ENCODE measurements around the gene BCR.

DNA sequence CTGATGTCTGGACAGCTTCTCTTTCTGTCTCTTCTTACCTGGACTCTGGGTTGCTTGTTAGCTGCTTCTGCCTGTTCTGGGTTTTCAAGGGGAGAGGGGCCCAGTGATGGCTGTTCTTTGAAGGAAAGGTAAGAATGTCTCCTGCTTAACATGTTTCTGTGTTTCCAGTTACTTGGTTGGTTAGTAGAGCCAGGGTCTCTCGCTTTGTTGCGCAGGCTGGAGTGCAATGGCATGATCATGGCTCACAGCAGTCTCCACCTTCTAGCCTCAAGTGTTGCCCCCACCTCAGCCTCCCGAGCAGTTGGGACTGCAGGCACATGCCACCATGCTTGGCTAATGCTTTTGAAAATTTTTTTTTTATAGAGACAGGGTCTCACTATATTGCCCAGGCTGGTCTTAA, 126.6 kb downstream of the BCR start:
- no peak for TF ChIP-seq CTCF (IDR thresholded peaks at IDR 0.05; ENCODE audit: insufficient read depth, low read length)
- TF ChIP-seq POLR2AphosphoS5 (IDR thresholded peaks at IDR 0.05; ENCODE audit: low read depth), result no peak
- TF ChIP-seq GABPA (IDR thresholded peaks at IDR 0.05; ENCODE audit: low read depth), result no peak
- TF ChIP-seq REST (IDR thresholded peaks at IDR 0.05; ENCODE audit: insufficient replicate concordance, low read depth), result no peak
- no peak for TF ChIP-seq SPI1 (IDR thresholded peaks at IDR 0.05; ENCODE audit: borderline replicate concordance, low read depth)
